IMR-90 (cell line): Measurements from ENCODE around the gene ZNF253. TPM values are rescaled to one million over a fixed set of nuclear protein-coding genes. Genes with fewer than 3 reads are reported as not detected.

ENCODE experiments used
- ATAC-seq: fragments of 200-7000 bp; cut with Tn5 transposase; 2 replicates; pipeline ENCODE4 v1.9.1; 2020; ENCODE audit warnings: low read depth, mild to moderate bottlenecking, moderate library complexity
- BruUV-seq: library from RNA; stranded (reverse); fragments of 400-500 nt; replicated peaks from 2 replicates; lab custom pipeline; 2021; lab: Mats Ljungman, UMichigan
- CTCF ChIA-PET: fragments of 300-600 bp; formaldehyde crosslinking; extraction: SDS; loops from one replicate; lab custom pipeline; 2021; ENCODE audit warnings: antibody characterized with exemption; lab: Yijun Ruan, JAX
- POLR2A ChIA-PET: fragments of 300-600 bp; sonication (Branson Sonifier 250); formaldehyde crosslinking; loops from one replicate; lab custom pipeline; 2022; ENCODE audit warnings: antibody characterized with exemption; ENCODE audit not compliant: unreplicated experiment; lab: Charles Lee
- DNase-seq: peaks from one replicate; pipeline ENCODE4 v3.0.0; 2013
- H2AFZ ChIP-seq: replicated peaks from 2 replicates; pipeline ENCODE3; 2013; ENCODE audit warnings: low read length, mild to moderate bottlenecking; ENCODE audit not compliant: poor library complexity
- H2AK5ac ChIP-seq: 2 replicates; pipeline ENCODE4 v1.6.1; 2013; ENCODE audit warnings: low read depth, low read length, inconsistent platforms
- H2AK9ac ChIP-seq: replicated peaks from 2 replicates; pipeline ENCODE3; 2013; ENCODE audit warnings: mild to moderate bottlenecking, low read depth, low read length, moderate library complexity; ENCODE audit not compliant: poor library complexity
- H2BK120ac ChIP-seq: 2 replicates; pipeline ENCODE4 v1.6.1; 2013; ENCODE audit warnings: low read depth, low read length, inconsistent platforms
- H2BK15ac ChIP-seq: 3 replicates; pipeline ENCODE4 v1.6.1; 2013; ENCODE audit warnings: low read depth, low read length, inconsistent platforms
- H2BK20ac ChIP-seq: 2 replicates; pipeline ENCODE4 v1.6.1; 2013; ENCODE audit warnings: low read depth, mild to moderate bottlenecking, inconsistent platforms, low read length, moderate library complexity
- H2BK5ac ChIP-seq: 2 replicates; pipeline ENCODE4 v1.6.1; 2013; ENCODE audit warnings: mild to moderate bottlenecking, low read depth, low read length, inconsistent platforms; ENCODE audit not compliant: poor library complexity, severe bottlenecking
- H3K14ac ChIP-seq: replicated peaks from 2 replicates; pipeline ENCODE4 v1.6.1; 2013; ENCODE audit warnings: low read depth, low read length, inconsistent platforms
- H3K18ac ChIP-seq: 2 replicates; pipeline ENCODE4 v1.6.1; 2013; ENCODE audit warnings: low read depth, low read length, control low read depth
- H3K23ac ChIP-seq: 2 replicates; pipeline ENCODE4 v1.6.1; 2013; ENCODE audit warnings: low read depth, low read length, inconsistent platforms
- H3K27ac ChIP-seq: 2 replicates; pipeline ENCODE4 v1.5.1; 2013; ENCODE audit warnings: mild to moderate bottlenecking, control low read depth, low read length; ENCODE audit not compliant: insufficient read depth
- H3K27me3 ChIP-seq: 2 replicates; pipeline ENCODE4 v1.6.1; 2013; ENCODE audit warnings: low read length; ENCODE audit not compliant: control insufficient read depth, insufficient read depth
- H3K36me3 ChIP-seq: 2 replicates; pipeline ENCODE4 v1.6.1; 2013; ENCODE audit warnings: low read length, mixed read lengths; ENCODE audit not compliant: control insufficient read depth, insufficient read depth
- H3K4ac ChIP-seq: 2 replicates; pipeline ENCODE4 v1.6.1; 2013; ENCODE audit warnings: low read depth, low read length, inconsistent platforms
- H3K4me1 ChIP-seq: 2 replicates; pipeline ENCODE4 v1.6.1; 2013; ENCODE audit warnings: low read length, mixed read lengths; ENCODE audit not compliant: control insufficient read depth, insufficient read depth
- H3K4me2 ChIP-seq: 2 replicates; pipeline ENCODE4 v1.6.1; 2013; ENCODE audit warnings: low read depth, mild to moderate bottlenecking, control low read depth, low read length, moderate library complexity
- H3K4me3 ChIP-seq: 2 replicates; pipeline ENCODE4 v1.5.1; 2013; ENCODE audit warnings: low read depth, mild to moderate bottlenecking, control low read depth, low read length, moderate library complexity; ENCODE audit not compliant: insufficient read depth
- H3K56ac ChIP-seq: 2 replicates; pipeline ENCODE4 v1.6.1; 2013; ENCODE audit warnings: low read length, inconsistent platforms; ENCODE audit not compliant: insufficient read depth; ENCODE audit errors: extremely low read depth
- H3K79me1 ChIP-seq, 2 experiments: 2 replicates each; pipeline ENCODE4 v1.6.1; 2013; ENCODE audit warnings: low read length in 2 of 2, inconsistent platforms in 1 of 2, low read depth in 1 of 2
- H3K9ac ChIP-seq: 2 replicates; pipeline ENCODE4 v1.6.1; 2013; ENCODE audit warnings: low read depth, low read length, control low read depth
- H3K9me1 ChIP-seq: 2 replicates; pipeline ENCODE4 v1.6.1; 2013; ENCODE audit warnings: low read length, inconsistent platforms; ENCODE audit not compliant: insufficient read depth
- H3K9me3 ChIP-seq: 2 replicates; pipeline ENCODE4 v1.6.1; 2013; ENCODE audit warnings: low read length; ENCODE audit not compliant: control insufficient read depth, insufficient read depth
- H4K20me1 ChIP-seq: 2 replicates; pipeline ENCODE4 v1.6.1; 2013; ENCODE audit warnings: low read length, inconsistent platforms; ENCODE audit not compliant: insufficient read depth
- H4K5ac ChIP-seq: 2 replicates; pipeline ENCODE4 v1.6.1; 2013; ENCODE audit warnings: mild to moderate bottlenecking, low read depth, low read length, control low read depth
- H4K8ac ChIP-seq, 2 experiments: 2 replicates each; pipeline ENCODE4 v1.6.1; 2013; ENCODE audit warnings: low read depth in 2 of 2, low read length in 2 of 2, control low read depth in 1 of 2, inconsistent platforms in 1 of 2
- H4K91ac ChIP-seq: 2 replicates; pipeline ENCODE4 v1.6.1; 2013; ENCODE audit warnings: low read depth, low read length, inconsistent platforms; ENCODE audit not compliant: insufficient read depth
- CEBPB ChIP-seq: IDR thresholded peaks from 2 replicates; pipeline ENCODE4 v1.6.1; 2012; ENCODE audit warnings: low read depth, low read length, improper control_type of control experiment
- FOS ChIP-seq: fragments of 150-350 bp; IDR thresholded peaks from 2 replicates; pipeline ENCODE4 v1.6.1; 2016; ENCODE audit warnings: low read depth, low read length
- MAFK ChIP-seq: IDR thresholded peaks from 2 replicates; pipeline ENCODE4 v1.6.1; 2012; ENCODE audit warnings: low read depth, low read length, improper control_type of control experiment
- MXI1 ChIP-seq: IDR thresholded peaks from 2 replicates; pipeline ENCODE4 v1.6.1; 2012; ENCODE audit warnings: low read depth, mild to moderate bottlenecking, low read length, moderate library complexity, borderline replicate concordance
- NFE2L2 ChIP-seq: fragments of 150-350 bp; IDR thresholded peaks from 2 replicates; pipeline ENCODE4 v1.6.1; 2016; ENCODE audit warnings: low read depth, mild to moderate bottlenecking, low read length
- POLR2A ChIP-seq: IDR thresholded peaks from 2 replicates; pipeline ENCODE4 v1.6.1; 2012; ENCODE audit warnings: mild to moderate bottlenecking, low read depth, low read length
- RCOR1 ChIP-seq: IDR thresholded peaks from 2 replicates; pipeline ENCODE4 v1.6.1; 2012; ENCODE audit warnings: mild to moderate bottlenecking, low read length, improper control_type of control experiment; ENCODE audit not compliant: insufficient replicate concordance
- RFX5 ChIP-seq: IDR thresholded peaks from 2 replicates; pipeline ENCODE4 v1.8.0; 2012; ENCODE audit warnings: low read depth, mild to moderate bottlenecking, low read length, moderate library complexity
- SMC3 ChIP-seq: fragments of 150-350 bp; IDR thresholded peaks from 2 replicates; pipeline ENCODE4 v1.6.1; 2016; ENCODE audit warnings: low read depth, mild to moderate bottlenecking, antibody characterized with exemption, low read length, moderate library complexity
- WGBS, 2 experiments: methylation state at CpG; one replicate each; pipeline versions ENCODE4 v1.1.5 to v1.1.7; 2013; ENCODE audit warnings: missing lambda C conversion rate in 2 of 2; ENCODE audit not compliant: insufficient read length in 1 of 2; ENCODE audit errors: extremely low coverage in 2 of 2; 5-methylcytosine and 5-hydroxymethylcytosine counted together
- dilution Hi-C: fragments of 300-500 bp; cut with HindIII; formaldehyde crosslinking; loops from one replicate; pipeline ENCODE4 v1.14.3; 2018; ENCODE audit warnings: low sequenced_read_pairs; ENCODE audit not compliant: unreplicated experiment
- in situ Hi-C: fragments of 300-500 bp; cut with MboI; formaldehyde crosslinking; loops from 3 replicates; pipeline ENCODE4 v1.14.3; 2019; ENCODE audit warnings: low sequenced_read_pairs, inconsistent platforms, mixed read lengths
- intact Hi-C: fragments of 100-400 bp; cut with micrococcal nuclease; formaldehyde crosslinking; loops from 2 replicates; pipeline ENCODE4 v1.10.0; 2022
- polyA plus RNA-seq, 3 experiments: library from polyadenylated mRNA; depleted of rRNA; stranded (reverse); fragments of >200 nt; gene quantifications; 2 replicates each; pipeline ENCODE4 v1.2.3, GENCODE V29; 2012; ENCODE audit warnings: low replicate concordance in 1 of 3
- total RNA-seq: library from RNA; depleted of rRNA; stranded (reverse); fragments of >200 nt; gene quantifications from 2 replicates; pipeline ENCODE4 v1.2.3, GENCODE V29; 2012
- TF ChIP-seq, protein P1 (sequence below): conservative IDR thresholded peaks from 2 replicates; pipeline ENCODE4 v1.5.1; 2012; ENCODE audit warnings: mild to moderate bottlenecking, low read depth, low read length, improper control_type of control experiment

ZNF253 gene
- total and polyA plus RNA-seq, 2 of the 4 experiments (the other 2 are of a cell fraction), result 0.74 to 3.4 TPM

DNA sequence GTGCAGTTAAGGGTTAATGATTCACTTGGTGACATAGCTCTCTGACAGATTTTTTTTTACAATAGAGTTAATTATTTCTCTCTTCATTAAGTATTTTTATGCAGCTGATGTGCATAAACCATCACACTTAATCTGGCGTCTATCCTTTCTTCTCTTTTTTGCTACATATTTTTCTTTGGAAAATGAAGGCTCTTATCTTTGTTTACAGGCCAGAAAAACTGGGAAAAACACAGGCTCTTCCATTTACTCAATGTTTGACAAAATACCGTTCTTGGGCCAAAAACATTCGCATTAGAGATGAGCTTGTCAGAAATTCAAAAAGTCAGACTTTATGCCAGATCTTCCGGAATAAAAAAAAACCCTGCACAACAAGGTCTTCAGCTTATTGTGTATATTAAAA is 12.0 kb downstream of the ZNF253 start:
- BruUV-seq, result no TSS peak
- ChIA-PET POLR2A (no interaction called here), CTCF (no interaction called here)
- DNase-seq, result no peak
- Histone ChIP-seq H3K9me1 (no peaks in the 10 kb centered on the region), H3K4me1 (no peaks in the 10 kb centered on the region), H4K8ac (no peak overlapping the region), H3K9ac (no peak overlapping the region), H3K4me2 (no peak overlapping the region), H2AK5ac (no peak overlapping the region), H3K18ac (no peak overlapping the region), H2AK9ac (no peak overlapping the region), H3K79me1 (peaks cover 0 to 2% of the 10 kb centered on the region in 2 experiments; a peak in 3 of 4 replicates), H3K4me3 (no peak overlapping the region), H3K27me3 (no peaks in the 10 kb centered on the region), H3K23ac (no peak overlapping the region), H2BK15ac (no peak overlapping the region), H4K20me1 (no peaks in the 10 kb centered on the region), H4K91ac (no peak overlapping the region), H3K4ac (no peak overlapping the region), H2BK20ac (no peak overlapping the region), H4K5ac (no peak overlapping the region), H2AFZ (no peak overlapping the region), H3K27ac (no peak overlapping the region), H3K9me3 (peaks cover 30% of the 10 kb centered on the region), H3K14ac (no peak overlapping the region), H2BK5ac (no peak overlapping the region), H3K56ac (no peak overlapping the region), H2BK120ac (no peak overlapping the region), H3K36me3 (peaks cover 19% of the 10 kb centered on the region)
- TF ChIP-seq FOS, result no peak
- TF ChIP-seq, protein P1, sequence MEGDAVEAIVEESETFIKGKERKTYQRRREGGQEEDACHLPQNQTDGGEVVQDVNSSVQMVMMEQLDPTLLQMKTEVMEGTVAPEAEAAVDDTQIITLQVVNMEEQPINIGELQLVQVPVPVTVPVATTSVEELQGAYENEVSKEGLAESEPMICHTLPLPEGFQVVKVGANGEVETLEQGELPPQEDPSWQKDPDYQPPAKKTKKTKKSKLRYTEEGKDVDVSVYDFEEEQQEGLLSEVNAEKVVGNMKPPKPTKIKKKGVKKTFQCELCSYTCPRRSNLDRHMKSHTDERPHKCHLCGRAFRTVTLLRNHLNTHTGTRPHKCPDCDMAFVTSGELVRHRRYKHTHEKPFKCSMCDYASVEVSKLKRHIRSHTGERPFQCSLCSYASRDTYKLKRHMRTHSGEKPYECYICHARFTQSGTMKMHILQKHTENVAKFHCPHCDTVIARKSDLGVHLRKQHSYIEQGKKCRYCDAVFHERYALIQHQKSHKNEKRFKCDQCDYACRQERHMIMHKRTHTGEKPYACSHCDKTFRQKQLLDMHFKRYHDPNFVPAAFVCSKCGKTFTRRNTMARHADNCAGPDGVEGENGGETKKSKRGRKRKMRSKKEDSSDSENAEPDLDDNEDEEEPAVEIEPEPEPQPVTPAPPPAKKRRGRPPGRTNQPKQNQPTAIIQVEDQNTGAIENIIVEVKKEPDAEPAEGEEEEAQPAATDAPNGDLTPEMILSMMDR, result no peak
- TF ChIP-seq CEBPB, result no peak
- TF ChIP-seq MXI1, result no peak
- TF ChIP-seq RFX5, result no peak
- no peak for TF ChIP-seq RCOR1
- TF ChIP-seq POLR2A, result no peak
- no peak for TF ChIP-seq NFE2L2
- no peak for TF ChIP-seq MAFK
- TF ChIP-seq SMC3, result no peak
- intact Hi-C loops (no loop called here), in situ Hi-C loops (no loop called here), dilution Hi-C loops (no loop called here)
- no CpG with 5 or more reads among the region's 4 CpGs for WGBS, 2 experiments
- ATAC-seq, result no peak
